Upper lobe of right lung (tissue), 1 donor: ENCODE measurements around the gene DLG2. TPM values are rescaled to one million over a fixed set of nuclear protein-coding genes. Genes with fewer than 3 reads are reported as not detected.

ENCODE experiments used
- ATAC-seq: fragments of 200-7000 bp; cut with Tn5 transposase; one replicate; pipeline ENCODE4 v1.9.1; 2020; ENCODE audit warnings: mild to moderate bottlenecking, moderate library complexity
- DNase-seq: peaks from one replicate; pipeline ENCODE4 v3.0.0-alpha.2; 2020
- H3K27ac ChIP-seq: fragments of 200-600 bp; one replicate; pipeline ENCODE4 v1.8.0; 2022
- H3K27me3 ChIP-seq: fragments of 200-600 bp; one replicate; pipeline ENCODE4 v1.8.0; 2022; ENCODE audit warnings: mild to moderate bottlenecking
- H3K36me3 ChIP-seq: fragments of 200-600 bp; one replicate; pipeline ENCODE4 v1.8.0; 2022
- H3K4me1 ChIP-seq: fragments of 200-600 bp; one replicate; pipeline ENCODE4 v1.8.0; 2022
- H3K4me3 ChIP-seq: fragments of 200-600 bp; one replicate; pipeline ENCODE4 v1.8.0; 2022; ENCODE audit warnings: mild to moderate bottlenecking
- H3K9me3 ChIP-seq: fragments of 200-600 bp; one replicate; pipeline ENCODE4 v1.8.0; 2022
- CTCF ChIP-seq: fragments of 200-600 bp; IDR thresholded peaks from one replicate; pipeline ENCODE4 v1.8.0; 2022; ENCODE audit warnings: antibody characterized with exemption
- intact Hi-C: fragments of 100-400 bp; cut with DNase I; formaldehyde crosslinking; loops from one replicate; pipeline ENCODE4 v1.11.0; 2022
- total RNA-seq: library from RNA; stranded (reverse); fragmentation: NEBNext Ultra II Directional; extraction: Animal tissue kit (Norgen Biotek cat#: 25700); gene quantifications from one replicate; pipeline ENCODE4 v1.2.1, GENCODE V29; 2021
- donor health status: DM: no; HTN: yes; CAD: no; lungs with severe emphysema.

DLG2 gene
- total RNA-seq, 1 donor from 2014 or later = 9.7 TPM

- no peak for ATAC-seq
- no peak for TF ChIP-seq CTCF
- no peak overlapping the region for H3K4me3 ChIP-seq
- H3K9me3 ChIP-seq = no peaks in the 10 kb centered on the region
- H3K36me3 ChIP-seq = no peaks in the 10 kb centered on the region
- no peaks in the 10 kb centered on the region for H3K4me1 ChIP-seq
- intact Hi-C loops = no loop called here
- H3K27ac ChIP-seq = no peak overlapping the region
- no peak for DNase-seq
- H3K27me3 ChIP-seq = no peaks in the 10 kb centered on the region
Measured at GRCh38 chr11:83493034-83493433, 2134.1 kb downstream of the DLG2 start.

- no peak overlapping the region for H3K27ac ChIP-seq
- DNase-seq = no peak
- no peaks in the 10 kb centered on the region for H3K36me3 ChIP-seq
- intact Hi-C loops = no loop called here
- no peaks in the 10 kb centered on the region for H3K27me3 ChIP-seq
- no peaks in the 10 kb centered on the region for H3K9me3 ChIP-seq
- H3K4me1 ChIP-seq = no peaks in the 10 kb centered on the region
- no peak for ATAC-seq
- no peak for TF ChIP-seq CTCF
- no peak overlapping the region for H3K4me3 ChIP-seq
Measured at GRCh38 chr11:83483808-83484207, 2143.3 kb downstream of the DLG2 start.

GRCh38 chr11:83480811-83481210, 2146.3 kb downstream of the DLG2 start:
- H3K9me3 ChIP-seq = no peaks in the 10 kb centered on the region
- no peaks in the 10 kb centered on the region for H3K27me3 ChIP-seq
- no peak overlapping the region for H3K27ac ChIP-seq
- DNase-seq (no peak), ATAC-seq (no peak)
- intact Hi-C loops = no loop called here
- no peaks in the 10 kb centered on the region for H3K4me1 ChIP-seq
- no peaks in the 10 kb centered on the region for H3K36me3 ChIP-seq
- TF ChIP-seq CTCF = no peak
- no peak overlapping the region for H3K4me3 ChIP-seq

- Histone ChIP-seq H3K27me3 (no peaks in the 10 kb centered on the region), H3K36me3 (no peaks in the 10 kb centered on the region), H3K4me1 (no peaks in the 10 kb centered on the region), H3K27ac (no peak overlapping the region), H3K9me3 (no peaks in the 10 kb centered on the region), H3K4me3 (no peak overlapping the region)
- no peak for ATAC-seq
- intact Hi-C loops = no loop called here
- no peak for DNase-seq
- TF ChIP-seq CTCF = no peak
Measured at GRCh38 chr11:83480251-83480650, 2146.9 kb downstream of the DLG2 start.

- intact Hi-C loops = no loop called here
- no peak for DNase-seq
- peak; percentile 51 for ATAC-seq
- no peak for TF ChIP-seq CTCF
- no peaks in the 10 kb centered on the region for H3K36me3 ChIP-seq
- H3K9me3 ChIP-seq = no peaks in the 10 kb centered on the region
- H3K27me3 ChIP-seq = no peaks in the 10 kb centered on the region
- H3K4me3 ChIP-seq = no peak overlapping the region
- no peak overlapping the region for H3K27ac ChIP-seq
- no peaks in the 10 kb centered on the region for H3K4me1 ChIP-seq
Measured at GRCh38 chr11:83477772-83478171, 2149.4 kb downstream of the DLG2 start.

- intact Hi-C loops = no loop called here
- ATAC-seq (no peak), DNase-seq (no peak)
- no peaks in the 10 kb centered on the region for H3K9me3 ChIP-seq
- no peak for TF ChIP-seq CTCF
- no peaks in the 10 kb centered on the region for H3K4me1 ChIP-seq
- no peaks in the 10 kb centered on the region for H3K36me3 ChIP-seq
- no peak overlapping the region for H3K27ac ChIP-seq
- H3K4me3 ChIP-seq = no peak overlapping the region
- H3K27me3 ChIP-seq = no peaks in the 10 kb centered on the region
Measured at GRCh38 chr11:83475760-83476159, 2151.4 kb downstream of the DLG2 start.
